ENCODE results near the gene TMEM116. TPM values are rescaled to one million over a fixed set of nuclear protein-coding genes. Genes with fewer than 3 reads are reported as not detected.

Gene TMEM116
- total RNA-seq, 3 donors from 2014 or later (not counting 1 experiment from before 2014, with no cell fraction given) = 6.5 to 10.2 (median 10.1) TPM

GRCh38 chr12:111932241-111932640, 80.7 kb downstream of the TMEM116 start:
- H3K27me3 ChIP-seq (ENCODE audit: control insufficient read depth, insufficient read depth, low read length) = no peaks in the 10 kb centered on the region
- intact Hi-C loops (cut with micrococcal nuclease) = no loop called here
- no peaks in the 10 kb centered on the region for H3K9me3 ChIP-seq (ENCODE audit: control insufficient read depth, insufficient read depth, low read length)
- Mint-ChIP-seq H3K4me1 (peaks cover 0 to 4% of the 10 kb centered on the region in 2 donors), H3K27me3 (ENCODE audit: low read depth in 2 of 2) (no peaks in the 10 kb centered on the region), H3K9me3 (no peaks in the 10 kb centered on the region), H3K4me3 (no peak overlapping the region), H3K27ac (no peak overlapping the region), H3K36me3 (no peaks in the 10 kb centered on the region)
- no peak overlapping the region for H3K27ac ChIP-seq (ENCODE audit: low read length)
- no peak overlapping the region for H3K4me3 ChIP-seq (ENCODE audit: low read length)
- no peaks in the 10 kb centered on the region for H3K4me1 ChIP-seq (ENCODE audit: control insufficient read depth, insufficient read depth, low read length)
- H3K36me3 ChIP-seq (ENCODE audit: control insufficient read depth, insufficient read depth, low read length) = peaks cover 3% of the 10 kb centered on the region
- no peak for ATAC-seq
- TF ChIP-seq CTCF (IDR thresholded peaks at IDR 0.05) = no peak
- DNase-seq = no peak
- WGBS (ENCODE audit: insufficient coverage) = 86% methylated on average over 4 of the region's 5 CpGs

GRCh38 chr12:111927346-111927745, 85.6 kb downstream of the TMEM116 start:
- Histone ChIP-seq H3K4me1 (ENCODE audit: control insufficient read depth, insufficient read depth, low read length) (no peaks in the 10 kb centered on the region), H3K9me3 (ENCODE audit: control insufficient read depth, insufficient read depth, low read length) (no peaks in the 10 kb centered on the region), H3K36me3 (ENCODE audit: control insufficient read depth, insufficient read depth, low read length) (no peaks in the 10 kb centered on the region), H3K27ac (ENCODE audit: low read length) (no peak overlapping the region), H3K27me3 (ENCODE audit: control insufficient read depth, insufficient read depth, low read length) (no peaks in the 10 kb centered on the region), H3K4me3 (ENCODE audit: low read length) (no peak overlapping the region)
- Mint-ChIP-seq H3K27me3 (ENCODE audit: low read depth in 2 of 2) (no peaks in the 10 kb centered on the region), H3K4me3 (no peak overlapping the region), H3K9me3 (no peaks in the 10 kb centered on the region), H3K4me1 (peaks cover 0 to 5% of the 10 kb centered on the region in 2 donors), H3K27ac (no peak overlapping the region), H3K36me3 (no peaks in the 10 kb centered on the region)
- intact Hi-C loops (cut with micrococcal nuclease) = no loop called here
- DNase-seq (no peak), ATAC-seq (no peak)
- TF ChIP-seq CTCF (IDR thresholded peaks at IDR 0.05) = no peak
- WGBS (ENCODE audit: insufficient coverage) = 96% methylated on average over 5 of the region's 5 CpGs

GRCh38 chr12:111926631-111927030, 86.3 kb downstream of the TMEM116 start:
- H3K27ac ChIP-seq (ENCODE audit: low read length) = no peak overlapping the region
- Mint-ChIP-seq H3K4me3 (no peak overlapping the region), H3K9me3 (no peaks in the 10 kb centered on the region), H3K27ac (no peak overlapping the region), H3K4me1 (peaks cover 0 to 5% of the 10 kb centered on the region in 2 donors), H3K27me3 (ENCODE audit: low read depth in 2 of 2) (no peaks in the 10 kb centered on the region), H3K36me3 (no peaks in the 10 kb centered on the region)
- H3K4me1 ChIP-seq (ENCODE audit: control insufficient read depth, insufficient read depth, low read length) = no peaks in the 10 kb centered on the region
- no peak for DNase-seq
- no peak for ATAC-seq
- H3K36me3 ChIP-seq (ENCODE audit: control insufficient read depth, insufficient read depth, low read length) = no peaks in the 10 kb centered on the region
- H3K9me3 ChIP-seq (ENCODE audit: control insufficient read depth, insufficient read depth, low read length) = no peaks in the 10 kb centered on the region
- no peak for TF ChIP-seq CTCF (IDR thresholded peaks at IDR 0.05)
- intact Hi-C loops (cut with micrococcal nuclease) = no loop called here
- no peaks in the 10 kb centered on the region for H3K27me3 ChIP-seq (ENCODE audit: control insufficient read depth, insufficient read depth, low read length)
- WGBS (ENCODE audit: insufficient coverage) = 91% methylated on average over 2 of the region's 2 CpGs
- H3K4me3 ChIP-seq (ENCODE audit: low read length) = no peak overlapping the region

- H3K27ac Mint-ChIP-seq = no peak overlapping the region
- H3K4me3 ChIP-seq (ENCODE audit: low read length) = no peak overlapping the region
These were observed 87.8 kb downstream of the TMEM116 start for GRCh38 chr12:111925171-111925570.

More at GRCh38 chr12:111925171-111925570, 87.8 kb downstream of the TMEM116 start:
- no peaks in the 10 kb centered on the region for H3K9me3 ChIP-seq (ENCODE audit: control insufficient read depth, insufficient read depth, low read length)
- Mint-ChIP-seq H3K27me3 (ENCODE audit: low read depth in 2 of 2) (no peaks in the 10 kb centered on the region), H3K4me1 (peaks cover 0 to 5% of the 10 kb centered on the region in 2 donors), H3K4me3 (no peak overlapping the region), H3K9me3 (no peaks in the 10 kb centered on the region), H3K36me3 (no peaks in the 10 kb centered on the region)
- DNase-seq (no peak), ATAC-seq (no peak)
- H3K27ac ChIP-seq (ENCODE audit: low read length) = no peak overlapping the region
- no peaks in the 10 kb centered on the region for H3K27me3 ChIP-seq (ENCODE audit: control insufficient read depth, insufficient read depth, low read length)
- intact Hi-C loops (cut with micrococcal nuclease) = no loop called here
- no peak for TF ChIP-seq CTCF (IDR thresholded peaks at IDR 0.05)
- WGBS (ENCODE audit: insufficient coverage) = 94% methylated on average over 2 of the region's 3 CpGs
- H3K36me3 ChIP-seq (ENCODE audit: control insufficient read depth, insufficient read depth, low read length) = no peaks in the 10 kb centered on the region
- H3K4me1 ChIP-seq (ENCODE audit: control insufficient read depth, insufficient read depth, low read length) = no peaks in the 10 kb centered on the region
